ENCODE results near the gene TBX4.

DNA sequence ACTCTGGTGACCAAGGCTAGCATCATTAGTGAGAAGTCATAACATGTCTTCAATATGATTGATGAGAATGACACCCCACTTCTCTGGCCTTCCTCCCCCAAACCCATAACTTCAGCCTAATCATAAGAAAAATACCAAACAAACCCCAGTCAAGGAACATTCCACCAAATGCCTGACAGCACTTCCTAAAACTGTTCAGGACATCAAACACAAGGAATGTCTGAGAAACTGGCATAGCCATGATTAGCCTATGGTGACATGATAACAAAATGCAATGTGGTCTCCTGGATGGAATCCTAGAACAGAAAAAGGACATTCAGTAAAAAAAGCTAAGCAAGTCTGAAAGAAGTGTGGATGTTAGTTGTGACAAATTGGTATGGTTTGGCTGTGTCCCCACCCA is 24.7 kb upstream of the TBX4 start:
- TF ChIP-seq L3MBTL2 (conservative IDR thresholded peaks at IDR 0.05) (no peak), FOXM1 (IDR thresholded peaks at IDR 0.05; ENCODE audit: borderline replicate concordance) (no peak), HDGF (IDR thresholded peaks at IDR 0.05; ENCODE audit: borderline replicate concordance) (no peak), ELF4 (IDR thresholded peaks at IDR 0.05) (no peak), SUZ12 (IDR thresholded peaks at IDR 0.05) (no peak), ZNF384 (IDR thresholded peaks at IDR 0.05) (no peak)
- TF ChIP-seq, protein P1, sequence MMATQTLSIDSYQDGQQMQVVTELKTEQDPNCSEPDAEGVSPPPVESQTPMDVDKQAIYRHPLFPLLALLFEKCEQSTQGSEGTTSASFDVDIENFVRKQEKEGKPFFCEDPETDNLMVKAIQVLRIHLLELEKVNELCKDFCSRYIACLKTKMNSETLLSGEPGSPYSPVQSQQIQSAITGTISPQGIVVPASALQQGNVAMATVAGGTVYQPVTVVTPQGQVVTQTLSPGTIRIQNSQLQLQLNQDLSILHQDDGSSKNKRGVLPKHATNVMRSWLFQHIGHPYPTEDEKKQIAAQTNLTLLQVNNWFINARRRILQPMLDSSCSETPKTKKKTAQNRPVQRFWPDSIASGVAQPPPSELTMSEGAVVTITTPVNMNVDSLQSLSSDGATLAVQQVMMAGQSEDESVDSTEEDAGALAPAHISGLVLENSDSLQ (IDR thresholded peaks at IDR 0.05): no peak
